ENCODE results near the gene GFY. TPM values are rescaled to one million over a fixed set of nuclear protein-coding genes. Genes with fewer than 3 reads are reported as not detected.

Gene GFY
- total and polyA plus RNA-seq, 10 of the 15 experiments (the other 5 are each of a cell fraction or from before 2014, with no cell fraction given) = 0.05 TPM; not detected in 9

DNA sequence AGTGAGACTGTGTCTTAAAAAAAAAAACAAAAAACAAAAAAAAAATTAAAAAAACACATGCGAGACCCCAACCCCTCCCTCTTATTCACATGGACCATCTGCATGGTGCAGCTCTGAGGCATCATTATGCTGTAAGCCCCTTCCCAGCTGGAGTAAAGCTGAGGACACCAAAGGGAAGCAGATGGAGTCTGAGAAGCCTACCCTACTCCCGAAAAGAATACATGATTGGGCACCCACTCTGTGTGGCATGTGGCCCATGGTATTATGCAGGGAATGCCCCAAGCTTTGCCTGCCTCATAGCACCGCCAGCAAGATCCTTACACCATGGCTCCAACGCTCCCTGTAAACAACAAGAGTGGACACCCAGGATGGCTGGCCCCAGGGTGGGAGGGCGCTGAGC is 6.7 kb upstream of the GFY start:
- Histone ChIP-seq H3K4me3 (no peak overlapping the region), H3K27ac (ENCODE audit: control insufficient read depth, insufficient read depth) (no peak overlapping the region), H3K9me3 (replicated peaks; ENCODE audit: control insufficient read depth, insufficient read depth, low read length) (no peaks in the 10 kb centered on the region), H3K36me3 (ENCODE audit: control insufficient read depth in 2 of 2, insufficient read depth in 2 of 2, low read length in 1 of 2) (no peaks in the 10 kb centered on the region), H3K4me2 (ENCODE audit: control insufficient read depth, insufficient read depth) (no peak overlapping the region), H3K79me2 (ENCODE audit: control insufficient read depth, insufficient read depth, low read length) (no peaks in the 10 kb centered on the region), H3K4me1 (ENCODE audit: control insufficient read depth, insufficient read depth, low read length) (peaks cover 7% of the 10 kb centered on the region; the same call in 1 of the 2 replicates), H3K9ac (ENCODE audit: control insufficient read depth, insufficient read depth, low read length) (no peak overlapping the region), H2AFZ (ENCODE audit: control insufficient read depth, low read depth, low read length) (no peak overlapping the region), H4K20me1 (ENCODE audit: control insufficient read depth, insufficient read depth) (no peaks in the 10 kb centered on the region), H3K27me3 (replicated peaks in 1 of 2; ENCODE audit: control insufficient read depth in 2 of 2, insufficient read depth in 2 of 2, low read length in 1 of 2) (peaks cover 13 to 31% of the 10 kb centered on the region in 2 experiments)
- ChIA-PET RAD21 (ENCODE audit: unreplicated experiment) (interaction anchor here (1.7 kb wide), 1 partner anchor 15 kb away, joined by 5 read pairs; no protein-coding TSS in a partner anchor), POLR2A (interaction anchor here (1.8 kb wide), 1 partner anchor 15 kb away, joined by 5 read pairs; no protein-coding TSS in a partner anchor), CTCF (interaction anchor here (1.0 to 1.6 kb wide), 5 partner anchors 9 to 116 kb away, joined by 3 to 8 read pairs (median 3); no protein-coding TSS in a partner anchor), SMC1A (ENCODE audit: uncharacterized antibody, unreplicated experiment) (interaction anchor here (1.5 to 3.0 kb wide), 2 partner anchors 10 to 11 kb away, joined by 4 to 9 read pairs; no protein-coding TSS in a partner anchor)
- intact Hi-C loops (cut with micrococcal nuclease; ENCODE audit: unreplicated experiment) = no loop called here
- TF ChIP-seq NR2F1 (conservative IDR thresholded peaks at IDR 0.05) (no peak), TARDBP (IDR thresholded peaks at IDR 0.05; ENCODE audit: borderline replicate concordance) (no peak), TAF1 (IDR thresholded peaks at IDR 0.05; ENCODE audit: borderline replicate concordance, low read depth, low read length) (no peak), HDAC6 (IDR thresholded peaks at IDR 0.05; ENCODE audit: unreplicated experiment) (no peak), BACH1 (IDR thresholded peaks at IDR 0.05; ENCODE audit: borderline replicate concordance) (no peak), RB1 (IDR thresholded peaks at IDR 0.05; ENCODE audit: borderline replicate concordance) (no peak), SIX5 (IDR thresholded peaks at IDR 0.05; ENCODE audit: low read depth, low read length, severe bottlenecking) (no peak), EED (IDR thresholded peaks at IDR 0.05; ENCODE audit: low read depth) (no peak), ZSCAN29 (IDR thresholded peaks at IDR 0.05) (no peak), CEBPB (IDR thresholded peaks at IDR 0.05; ENCODE audit: borderline replicate concordance in 1 of 2, low read depth in 2 of 2, low read length in 2 of 2) (no peak), JUNB (IDR thresholded peaks at IDR 0.05) (no peak), MXI1 (IDR thresholded peaks at IDR 0.05; ENCODE audit: low read depth, low read length) (no peak), LARP7 (IDR thresholded peaks at IDR 0.05) (no peak), SMAD5 (IDR thresholded peaks at IDR 0.05; ENCODE audit: low read depth) (no peak)
- TF ChIP-seq, protein P1, sequence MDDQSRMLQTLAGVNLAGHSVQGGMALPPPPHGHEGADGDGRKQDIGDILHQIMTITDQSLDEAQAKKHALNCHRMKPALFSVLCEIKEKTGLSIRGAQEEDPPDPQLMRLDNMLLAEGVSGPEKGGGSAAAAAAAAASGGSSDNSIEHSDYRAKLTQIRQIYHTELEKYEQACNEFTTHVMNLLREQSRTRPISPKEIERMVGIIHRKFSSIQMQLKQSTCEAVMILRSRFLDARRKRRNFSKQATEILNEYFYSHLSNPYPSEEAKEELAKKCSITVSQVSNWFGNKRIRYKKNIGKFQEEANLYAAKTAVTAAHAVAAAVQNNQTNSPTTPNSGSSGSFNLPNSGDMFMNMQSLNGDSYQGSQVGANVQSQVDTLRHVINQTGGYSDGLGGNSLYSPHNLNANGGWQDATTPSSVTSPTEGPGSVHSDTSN (IDR thresholded peaks at IDR 0.05; ENCODE audit: insufficient replicate concordance, low read depth, low read length) = no peak
- TF ChIP-seq, protein P2, sequence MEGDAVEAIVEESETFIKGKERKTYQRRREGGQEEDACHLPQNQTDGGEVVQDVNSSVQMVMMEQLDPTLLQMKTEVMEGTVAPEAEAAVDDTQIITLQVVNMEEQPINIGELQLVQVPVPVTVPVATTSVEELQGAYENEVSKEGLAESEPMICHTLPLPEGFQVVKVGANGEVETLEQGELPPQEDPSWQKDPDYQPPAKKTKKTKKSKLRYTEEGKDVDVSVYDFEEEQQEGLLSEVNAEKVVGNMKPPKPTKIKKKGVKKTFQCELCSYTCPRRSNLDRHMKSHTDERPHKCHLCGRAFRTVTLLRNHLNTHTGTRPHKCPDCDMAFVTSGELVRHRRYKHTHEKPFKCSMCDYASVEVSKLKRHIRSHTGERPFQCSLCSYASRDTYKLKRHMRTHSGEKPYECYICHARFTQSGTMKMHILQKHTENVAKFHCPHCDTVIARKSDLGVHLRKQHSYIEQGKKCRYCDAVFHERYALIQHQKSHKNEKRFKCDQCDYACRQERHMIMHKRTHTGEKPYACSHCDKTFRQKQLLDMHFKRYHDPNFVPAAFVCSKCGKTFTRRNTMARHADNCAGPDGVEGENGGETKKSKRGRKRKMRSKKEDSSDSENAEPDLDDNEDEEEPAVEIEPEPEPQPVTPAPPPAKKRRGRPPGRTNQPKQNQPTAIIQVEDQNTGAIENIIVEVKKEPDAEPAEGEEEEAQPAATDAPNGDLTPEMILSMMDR (IDR thresholded peaks at IDR 0.05 in 2 of 3, conservative IDR thresholded peaks at IDR 0.05 in 1 of 3; ENCODE audit: control insufficient read depth in 2 of 3, extremely low read depth in 1 of 3, insufficient read depth in 1 of 3, low read depth in 3 of 3, low read length in 3 of 3) = no peak
- TF ChIP-seq, protein P3, sequence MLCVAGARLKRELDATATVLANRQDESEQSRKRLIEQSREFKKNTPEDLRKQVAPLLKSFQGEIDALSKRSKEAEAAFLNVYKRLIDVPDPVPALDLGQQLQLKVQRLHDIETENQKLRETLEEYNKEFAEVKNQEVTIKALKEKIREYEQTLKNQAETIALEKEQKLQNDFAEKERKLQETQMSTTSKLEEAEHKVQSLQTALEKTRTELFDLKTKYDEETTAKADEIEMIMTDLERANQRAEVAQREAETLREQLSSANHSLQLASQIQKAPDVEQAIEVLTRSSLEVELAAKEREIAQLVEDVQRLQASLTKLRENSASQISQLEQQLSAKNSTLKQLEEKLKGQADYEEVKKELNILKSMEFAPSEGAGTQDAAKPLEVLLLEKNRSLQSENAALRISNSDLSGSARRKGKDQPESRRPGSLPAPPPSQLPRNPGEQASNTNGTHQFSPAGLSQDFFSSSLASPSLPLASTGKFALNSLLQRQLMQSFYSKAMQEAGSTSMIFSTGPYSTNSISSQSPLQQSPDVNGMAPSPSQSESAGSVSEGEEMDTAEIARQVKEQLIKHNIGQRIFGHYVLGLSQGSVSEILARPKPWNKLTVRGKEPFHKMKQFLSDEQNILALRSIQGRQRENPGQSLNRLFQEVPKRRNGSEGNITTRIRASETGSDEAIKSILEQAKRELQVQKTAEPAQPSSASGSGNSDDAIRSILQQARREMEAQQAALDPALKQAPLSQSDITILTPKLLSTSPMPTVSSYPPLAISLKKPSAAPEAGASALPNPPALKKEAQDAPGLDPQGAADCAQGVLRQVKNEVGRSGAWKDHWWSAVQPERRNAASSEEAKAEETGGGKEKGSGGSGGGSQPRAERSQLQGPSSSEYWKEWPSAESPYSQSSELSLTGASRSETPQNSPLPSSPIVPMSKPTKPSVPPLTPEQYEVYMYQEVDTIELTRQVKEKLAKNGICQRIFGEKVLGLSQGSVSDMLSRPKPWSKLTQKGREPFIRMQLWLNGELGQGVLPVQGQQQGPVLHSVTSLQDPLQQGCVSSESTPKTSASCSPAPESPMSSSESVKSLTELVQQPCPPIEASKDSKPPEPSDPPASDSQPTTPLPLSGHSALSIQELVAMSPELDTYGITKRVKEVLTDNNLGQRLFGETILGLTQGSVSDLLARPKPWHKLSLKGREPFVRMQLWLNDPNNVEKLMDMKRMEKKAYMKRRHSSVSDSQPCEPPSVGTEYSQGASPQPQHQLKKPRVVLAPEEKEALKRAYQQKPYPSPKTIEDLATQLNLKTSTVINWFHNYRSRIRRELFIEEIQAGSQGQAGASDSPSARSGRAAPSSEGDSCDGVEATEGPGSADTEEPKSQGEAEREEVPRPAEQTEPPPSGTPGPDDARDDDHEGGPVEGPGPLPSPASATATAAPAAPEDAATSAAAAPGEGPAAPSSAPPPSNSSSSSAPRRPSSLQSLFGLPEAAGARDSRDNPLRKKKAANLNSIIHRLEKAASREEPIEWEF (IDR thresholded peaks at IDR 0.05; ENCODE audit: insufficient replicate concordance, low read depth, low read length) = no peak
- DNase-seq (ENCODE audit: low read depth, low spot score) (no peak), ATAC-seq (no peak), FAIRE-seq (no peak)
- WGBS (ENCODE audit: insufficient coverage, insufficient replicate concordance, low lambda C conversion rate, missing lambda C conversion rate) = 14% methylated on average over 5 of the region's 5 CpGs
- in situ Hi-C loops (cut with MboI) = no loop called here
- BruUV-seq (replicated peaks) = no TSS peak

Measured in GM12878 (cell line).